Upper lobe of right lung (tissue), 1 donor: ENCODE results near the gene RAB40A. TPM values are rescaled to one million over a fixed set of nuclear protein-coding genes. Genes with fewer than 3 reads are reported as not detected.

Experiments
- ATAC-seq: fragments of 200-7000 bp; cut with Tn5 transposase; one replicate; pipeline ENCODE4 v1.9.1; 2020; ENCODE audit warnings: mild to moderate bottlenecking, moderate library complexity
- DNase-seq: peaks from one replicate; pipeline ENCODE4 v3.0.0-alpha.2; 2020
- H3K27ac ChIP-seq: fragments of 200-600 bp; one replicate; pipeline ENCODE4 v1.8.0; 2022
- H3K27me3 ChIP-seq: fragments of 200-600 bp; one replicate; pipeline ENCODE4 v1.8.0; 2022; ENCODE audit warnings: mild to moderate bottlenecking
- H3K36me3 ChIP-seq: fragments of 200-600 bp; one replicate; pipeline ENCODE4 v1.8.0; 2022
- H3K4me1 ChIP-seq: fragments of 200-600 bp; one replicate; pipeline ENCODE4 v1.8.0; 2022
- H3K4me3 ChIP-seq: fragments of 200-600 bp; one replicate; pipeline ENCODE4 v1.8.0; 2022; ENCODE audit warnings: mild to moderate bottlenecking
- H3K9me3 ChIP-seq: fragments of 200-600 bp; one replicate; pipeline ENCODE4 v1.8.0; 2022
- CTCF ChIP-seq: fragments of 200-600 bp; IDR thresholded peaks from one replicate; pipeline ENCODE4 v1.8.0; 2022; ENCODE audit warnings: antibody characterized with exemption
- intact Hi-C: fragments of 100-400 bp; cut with DNase I; formaldehyde crosslinking; loops from one replicate; pipeline ENCODE4 v1.11.0; 2022
- total RNA-seq: library from RNA; stranded (reverse); fragmentation: NEBNext Ultra II Directional; extraction: Animal tissue kit (Norgen Biotek cat#: 25700); gene quantifications from one replicate; pipeline ENCODE4 v1.2.1, GENCODE V29; 2021
- donor health status: DM: no; HTN: yes; CAD: no; lungs with severe emphysema.

RAB40A gene
- total RNA-seq, 1 donor from 2014 or later: 1.1 TPM

- Histone ChIP-seq H3K4me3 (no peak overlapping the region), H3K4me1 (no peaks in the 10 kb centered on the region), H3K27ac (no peak overlapping the region), H3K9me3 (no peaks in the 10 kb centered on the region), H3K36me3 (no peaks in the 10 kb centered on the region), H3K27me3 (no peaks in the 10 kb centered on the region)
- intact Hi-C loops: no loop called here
- DNase-seq (no peak), ATAC-seq (no peak)
- no peak for TF ChIP-seq CTCF
Measured at GRCh38 chrX:103513476-103514108, 5.7 kb downstream of the RAB40A start.

GRCh38 chrX:103513067-103513466, 6.2 kb downstream of the RAB40A start:
- no peaks in the 10 kb centered on the region for H3K27me3 ChIP-seq
- no peak for DNase-seq
- H3K27ac ChIP-seq: no peak overlapping the region
- intact Hi-C loops: no loop called here
- no peaks in the 10 kb centered on the region for H3K9me3 ChIP-seq
- no peaks in the 10 kb centered on the region for H3K36me3 ChIP-seq
- TF ChIP-seq CTCF: no peak
- ATAC-seq: no peak
- H3K4me1 ChIP-seq: no peaks in the 10 kb centered on the region
- H3K4me3 ChIP-seq: no peak overlapping the region

GRCh38 chrX:103510031-103510430, 9.3 kb downstream of the RAB40A start:
- Histone ChIP-seq H3K9me3 (no peaks in the 10 kb centered on the region), H3K4me1 (no peaks in the 10 kb centered on the region), H3K36me3 (no peaks in the 10 kb centered on the region), H3K27me3 (no peaks in the 10 kb centered on the region), H3K27ac (no peak overlapping the region), H3K4me3 (no peak overlapping the region)
- no peak for ATAC-seq
- no peak for TF ChIP-seq CTCF
- intact Hi-C loops: no loop called here
- DNase-seq: no peak

GRCh38 chrX:103503853-103504207, 15.5 kb downstream of the RAB40A start:
- TF ChIP-seq CTCF: no peak
- H3K27me3 ChIP-seq: no peaks in the 10 kb centered on the region
- intact Hi-C loops: no loop called here
- DNase-seq: no peak
- no peaks in the 10 kb centered on the region for H3K36me3 ChIP-seq
- H3K9me3 ChIP-seq: no peaks in the 10 kb centered on the region
- no peak overlapping the region for H3K4me3 ChIP-seq
- no peak for ATAC-seq
- no peak overlapping the region for H3K27ac ChIP-seq
- no peaks in the 10 kb centered on the region for H3K4me1 ChIP-seq

- no peak for DNase-seq
- no peaks in the 10 kb centered on the region for H3K4me1 ChIP-seq
- H3K27me3 ChIP-seq: no peaks in the 10 kb centered on the region
- intact Hi-C loops: no loop called here
- no peak overlapping the region for H3K4me3 ChIP-seq
- H3K9me3 ChIP-seq: no peaks in the 10 kb centered on the region
- no peak for TF ChIP-seq CTCF
- ATAC-seq: no peak
- H3K36me3 ChIP-seq: no peaks in the 10 kb centered on the region
- H3K27ac ChIP-seq: no peak overlapping the region
Measured at GRCh38 chrX:103503163-103503852, 16.0 kb downstream of the RAB40A start.
